Measurements from ENCODE around the gene CCDC157.
A peak's percentile ranks its signal among the peaks of the same experiment; 100 is the strongest.
"Not testable (repeated sequence)": the region's sequence is repeated elsewhere in the genome, so short reads cannot be mapped to it uniquely, and the experiment has no call there.

Gene CCDC157

GRCh38 chr22:30390974-30391691, 34.3 kb downstream of the CCDC157 start:
- peak; percentile 89 for DNase-seq (ENCODE audit: low spot score)

DNA sequence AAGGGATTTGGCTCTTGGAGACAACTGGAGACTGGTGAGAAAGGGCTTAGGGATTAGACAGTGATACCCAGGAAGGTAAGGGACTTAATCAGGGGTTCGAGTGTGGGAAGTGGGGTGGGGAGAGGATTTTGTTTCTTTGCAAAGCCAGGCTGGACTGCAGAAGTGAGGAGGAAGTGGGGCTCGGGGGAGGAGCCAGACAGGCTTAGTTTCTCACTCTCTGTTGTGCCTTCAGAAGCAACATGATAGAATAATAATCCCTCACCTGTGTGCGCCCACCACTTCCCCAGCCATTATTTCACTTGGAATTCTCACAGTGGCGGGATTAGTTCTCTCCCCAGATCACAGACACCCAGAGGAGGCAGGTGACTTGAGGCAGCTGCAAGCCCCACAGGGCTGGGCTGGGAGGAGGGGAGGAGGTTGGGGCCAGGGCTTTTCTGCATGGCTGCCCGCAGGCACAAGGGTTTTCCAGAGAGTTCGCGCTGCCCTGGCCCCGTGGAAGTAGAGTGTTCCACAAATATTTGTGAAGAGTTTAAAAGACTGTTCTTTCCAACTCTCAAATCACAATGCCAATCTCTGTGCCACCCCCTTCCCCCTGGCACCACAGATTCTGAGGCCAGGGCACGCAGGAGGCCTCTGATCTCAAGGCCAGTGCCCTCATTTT, 36.0 kb downstream of the CCDC157 start:
- no peak for DNase-seq (ENCODE audit: low spot score)

DNA sequence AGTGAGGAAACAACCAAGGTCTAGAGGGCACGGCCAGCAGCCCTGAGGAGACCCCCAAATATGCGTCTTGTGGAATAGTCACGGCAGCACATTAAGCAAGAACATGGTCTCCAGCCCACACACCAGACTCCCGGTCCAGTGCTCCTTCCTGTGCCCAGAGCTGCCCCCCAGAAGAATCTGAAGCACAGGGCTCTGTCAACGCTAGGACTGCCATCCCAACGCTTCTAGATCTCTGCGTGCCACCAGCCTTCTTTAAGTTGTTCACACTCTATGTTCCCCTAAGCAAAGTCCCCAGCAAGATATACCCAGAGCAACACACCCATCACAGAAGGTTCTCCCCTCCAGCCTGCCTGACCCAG, 36.5 kb downstream of the CCDC157 start:
- DNase-seq (ENCODE audit: low spot score): no peak

DNA sequence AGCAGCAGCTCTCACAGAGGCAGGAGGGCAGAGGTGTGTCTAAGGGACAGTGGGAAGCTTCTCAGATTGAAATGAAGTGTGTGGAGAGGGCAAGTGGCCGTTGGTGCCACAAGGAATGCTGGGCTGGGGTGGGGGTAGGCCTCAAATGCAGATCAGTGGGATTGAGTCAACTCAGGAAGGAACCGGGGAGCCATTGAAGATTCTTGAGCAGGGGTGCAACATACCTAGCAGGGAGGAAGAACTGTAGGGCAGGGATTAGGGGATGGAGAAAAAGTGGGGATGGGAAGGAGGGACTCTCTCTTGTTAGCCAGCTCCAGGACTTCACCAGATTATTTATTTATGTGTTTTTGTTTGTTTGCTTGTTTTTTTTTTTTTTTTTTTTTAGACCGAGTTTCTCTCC, 37.1 kb downstream of the CCDC157 start:
- DNase-seq (ENCODE audit: low spot score): no peak

- DNase-seq (ENCODE audit: low spot score): peak; percentile 69
These were observed 40.3 kb downstream of the CCDC157 start, which contains the start of gene SEC14L2 for GRCh38 chr22:30396871-30397655. TSS of gene SEC14L2 (plus strand) at chr22:30397018. CDS start at chr22:30397117, 99 bp downstream.

DNA sequence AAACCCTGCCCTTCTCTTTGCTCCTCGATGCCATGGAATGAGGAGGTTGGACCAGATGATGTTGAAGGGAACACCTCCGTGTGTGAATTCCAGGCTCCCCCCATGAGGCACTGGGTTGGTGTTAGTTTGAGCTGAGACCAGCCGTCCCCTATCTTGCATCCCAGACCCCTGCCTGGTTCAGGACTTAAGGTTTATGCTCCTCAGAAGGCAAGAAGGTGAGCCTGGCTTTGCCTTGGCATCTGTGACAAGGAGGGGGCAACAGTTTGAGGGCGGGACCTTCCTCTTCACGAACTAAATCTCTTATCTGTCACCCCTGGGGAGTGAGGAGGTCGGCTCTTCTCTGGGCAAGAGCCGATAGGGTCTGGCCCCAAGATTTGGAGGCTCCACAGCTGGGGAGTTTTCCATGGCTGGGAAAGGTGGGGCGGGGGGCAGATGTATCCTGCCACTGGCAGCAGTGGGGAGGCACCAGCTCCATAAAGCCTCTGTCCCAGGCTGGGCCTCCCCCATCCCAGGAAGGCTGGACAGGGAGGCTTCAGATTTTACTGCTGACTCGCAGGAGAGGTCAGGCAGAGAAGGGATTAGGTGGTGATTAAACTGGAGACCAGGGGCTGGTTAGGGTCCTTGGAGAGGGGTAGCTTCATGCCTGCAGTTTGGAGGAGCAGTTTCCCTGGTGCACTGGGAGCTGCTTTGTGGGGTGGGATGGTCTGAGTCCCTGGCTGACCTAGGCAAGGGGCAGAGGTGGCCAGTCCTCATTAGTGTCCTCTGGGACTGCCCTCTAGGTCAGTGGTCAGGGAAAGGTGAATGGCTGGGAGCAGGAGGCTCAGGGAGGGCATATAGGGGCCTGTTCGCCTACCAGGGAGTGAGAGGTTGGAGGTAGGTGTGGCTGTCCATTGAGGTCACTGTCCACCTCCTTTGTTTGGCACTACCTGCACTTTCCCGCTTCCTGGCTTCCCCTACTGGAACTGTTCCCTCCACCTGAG, 41.1 kb downstream of the CCDC157 start:
- DNase-seq (ENCODE audit: low spot score): no peak

DNA sequence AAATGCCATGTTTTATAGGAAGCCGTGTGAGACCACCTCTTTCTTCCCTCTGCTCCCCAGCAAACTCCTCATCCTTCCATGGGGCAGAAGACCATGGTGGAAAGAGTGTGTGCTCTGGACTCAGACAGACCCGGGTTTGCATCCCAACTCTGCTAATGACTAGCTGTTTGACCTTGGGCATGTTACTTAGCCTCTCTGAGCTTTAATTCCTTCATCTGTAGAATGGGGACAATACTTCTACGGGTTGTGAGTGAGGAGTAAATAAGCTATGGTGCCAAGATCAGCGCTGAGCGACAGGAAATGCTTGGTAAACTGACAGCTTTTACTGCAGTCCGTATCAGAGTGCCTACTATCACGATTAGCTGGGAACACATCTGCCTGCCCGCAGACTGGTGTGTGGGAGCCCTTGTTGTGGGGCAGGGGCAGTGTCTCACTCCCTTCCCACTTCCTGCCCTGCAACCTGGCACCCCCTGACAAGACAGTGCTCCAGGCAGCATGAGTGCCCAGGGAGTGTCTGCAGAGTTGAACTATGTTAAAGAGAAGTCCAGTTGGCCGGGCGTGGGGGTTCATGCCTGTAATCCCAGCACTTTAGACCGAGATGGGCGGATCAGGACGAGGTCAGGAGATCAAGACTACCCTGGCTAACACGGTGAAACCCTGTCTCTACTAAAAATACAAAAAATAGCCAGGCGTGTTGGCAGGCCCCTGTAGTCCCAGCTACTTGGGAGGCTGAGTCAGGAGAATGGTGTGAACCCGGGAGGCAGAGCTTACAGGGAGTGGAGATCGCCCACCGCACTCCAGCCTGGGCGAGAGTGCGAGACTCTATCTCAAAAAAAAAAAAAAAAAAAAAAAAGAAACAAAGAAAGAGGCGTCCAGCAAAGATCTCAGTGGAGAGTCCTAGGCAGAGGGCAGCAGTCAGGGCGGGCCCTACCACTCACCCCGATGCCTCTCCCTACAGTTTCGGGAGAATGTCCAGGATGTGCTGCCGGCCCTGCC, 42.2 kb downstream of the CCDC157 start:
- no peak for DNase-seq (ENCODE audit: low spot score)

DNA sequence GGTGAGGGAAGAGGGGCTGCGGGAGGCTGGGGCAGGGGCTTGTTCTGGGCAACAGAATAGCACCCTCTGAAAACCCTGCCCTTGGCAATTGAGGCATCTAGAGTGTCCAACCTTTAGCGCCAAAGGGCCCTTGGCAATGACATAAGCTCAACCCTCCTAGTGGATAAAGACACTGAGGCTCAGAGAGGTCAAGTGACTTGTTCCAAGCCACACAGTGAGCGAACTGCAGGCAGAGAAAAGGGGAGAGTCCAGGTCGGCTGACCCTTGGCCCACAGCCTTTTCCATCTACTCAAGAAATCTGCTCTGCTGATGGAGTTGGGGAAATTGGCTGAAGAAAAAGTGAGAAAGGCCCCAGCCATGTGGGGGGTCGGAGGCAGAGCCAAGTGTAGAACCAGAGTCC, 42.9 kb downstream of the CCDC157 start:
- no peak for DNase-seq (ENCODE audit: low spot score)

DNA sequence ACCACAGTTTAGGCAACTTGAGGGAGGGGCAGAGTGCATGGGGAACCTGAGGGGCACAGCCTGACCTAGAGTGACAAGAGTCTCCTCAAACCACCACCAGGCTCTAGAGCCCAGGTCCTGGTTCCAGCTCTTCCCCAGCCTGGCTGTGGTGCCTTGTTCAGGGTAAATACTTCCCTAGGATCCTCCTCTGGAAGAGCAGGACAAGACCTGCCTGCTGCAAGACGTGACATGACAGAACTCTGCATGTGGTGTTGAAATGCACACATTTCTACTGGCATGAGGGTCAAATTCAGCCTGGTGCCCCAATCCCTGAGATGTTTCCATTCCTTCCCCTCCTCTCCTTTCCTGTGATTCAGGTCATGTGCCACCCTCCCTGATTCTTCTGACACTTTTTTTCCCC, 43.4 kb downstream of the CCDC157 start:
- no peak for DNase-seq (ENCODE audit: low spot score)

DNA sequence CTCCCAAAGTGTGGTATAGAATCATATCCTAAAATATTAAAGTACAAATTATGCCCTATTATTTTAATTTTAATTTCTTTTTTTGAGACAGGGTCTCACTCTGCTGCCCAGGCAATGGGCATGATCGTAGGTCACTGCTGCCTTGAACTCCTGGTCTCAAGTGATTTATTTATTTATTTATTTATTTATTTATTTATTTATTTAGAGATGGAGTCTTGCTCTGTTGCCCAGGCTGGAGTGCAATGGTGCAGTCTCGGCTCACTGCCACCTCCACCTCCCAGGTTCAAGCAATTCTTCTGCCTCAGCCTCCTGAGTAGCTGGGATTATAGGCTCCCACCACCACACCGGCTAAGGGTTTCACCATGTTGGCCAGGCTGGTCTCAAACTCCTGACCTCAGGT, 44.2 kb downstream of the CCDC157 start:
- not testable (repeated sequence) for DNase-seq (ENCODE audit: low spot score)

DNA sequence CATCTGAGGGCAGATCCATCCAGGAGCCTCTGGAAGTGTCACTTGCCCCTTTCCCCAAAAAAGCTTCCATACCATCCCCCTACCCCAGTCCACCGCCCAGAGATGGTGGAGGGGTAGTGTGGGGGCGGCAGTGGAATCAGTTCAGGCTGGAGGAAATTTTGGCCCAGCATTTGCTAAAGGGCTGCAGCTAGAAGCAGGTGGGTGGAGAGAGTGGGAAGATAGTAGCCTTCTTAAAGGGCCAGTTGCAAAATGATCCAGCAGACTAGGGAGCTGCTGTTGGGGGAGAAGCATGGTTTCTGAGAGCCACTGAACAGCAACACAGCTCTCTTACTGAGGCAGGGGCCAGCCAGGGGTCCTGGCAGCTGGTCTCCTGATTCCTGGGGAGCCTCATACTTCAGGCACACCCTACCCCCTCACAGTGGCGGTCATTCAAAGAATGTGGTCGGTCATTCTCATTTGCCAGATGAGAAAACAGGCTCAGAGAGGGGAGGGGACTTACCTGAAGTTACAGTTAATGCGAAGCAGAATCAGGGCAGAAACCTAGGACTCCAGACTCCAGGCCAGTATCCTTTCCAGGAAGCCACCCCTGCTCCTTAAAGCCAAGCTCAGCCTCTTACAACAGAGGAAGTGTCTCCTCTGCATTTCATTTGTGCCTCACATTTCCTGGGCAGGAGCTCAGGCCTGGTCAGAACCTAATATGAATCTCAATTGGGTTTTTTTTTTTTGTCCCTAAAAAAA, 45.4 kb downstream of the CCDC157 start:
- no peak for DNase-seq (ENCODE audit: low spot score)

- not testable (repeated sequence) for DNase-seq (ENCODE audit: low spot score)
These were observed 45.9 kb downstream of the CCDC157 start for GRCh38 chr22:30402766-30403104.

GRCh38 chr22:30404307-30404706, 47.5 kb downstream of the CCDC157 start:
- DNase-seq (ENCODE audit: low spot score): no peak

DNA sequence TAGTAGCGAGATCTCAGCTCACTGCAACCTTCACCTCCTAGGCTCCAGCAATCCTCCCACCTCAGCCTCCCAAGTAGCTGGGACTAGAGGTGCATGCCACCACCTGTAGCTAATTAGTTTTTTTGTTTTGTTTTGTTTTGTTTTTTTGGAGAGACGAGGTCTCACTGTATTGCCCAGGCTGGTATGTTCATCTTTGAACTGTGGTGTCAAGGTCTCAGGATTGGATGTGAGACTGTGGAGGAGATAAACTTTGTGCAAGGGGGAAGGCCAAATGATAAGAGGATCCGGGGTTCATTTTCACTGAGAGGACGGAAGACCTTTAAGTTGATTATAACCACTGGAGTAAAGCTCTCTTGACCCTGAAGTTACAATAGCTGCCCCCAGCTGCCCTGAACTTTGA, 48.9 kb downstream of the CCDC157 start:
- DNase-seq (ENCODE audit: low spot score): no peak

- DNase-seq (ENCODE audit: low spot score): no peak
These were observed 49.6 kb downstream of the CCDC157 start for GRCh38 chr22:30406400-30406799.

DNA sequence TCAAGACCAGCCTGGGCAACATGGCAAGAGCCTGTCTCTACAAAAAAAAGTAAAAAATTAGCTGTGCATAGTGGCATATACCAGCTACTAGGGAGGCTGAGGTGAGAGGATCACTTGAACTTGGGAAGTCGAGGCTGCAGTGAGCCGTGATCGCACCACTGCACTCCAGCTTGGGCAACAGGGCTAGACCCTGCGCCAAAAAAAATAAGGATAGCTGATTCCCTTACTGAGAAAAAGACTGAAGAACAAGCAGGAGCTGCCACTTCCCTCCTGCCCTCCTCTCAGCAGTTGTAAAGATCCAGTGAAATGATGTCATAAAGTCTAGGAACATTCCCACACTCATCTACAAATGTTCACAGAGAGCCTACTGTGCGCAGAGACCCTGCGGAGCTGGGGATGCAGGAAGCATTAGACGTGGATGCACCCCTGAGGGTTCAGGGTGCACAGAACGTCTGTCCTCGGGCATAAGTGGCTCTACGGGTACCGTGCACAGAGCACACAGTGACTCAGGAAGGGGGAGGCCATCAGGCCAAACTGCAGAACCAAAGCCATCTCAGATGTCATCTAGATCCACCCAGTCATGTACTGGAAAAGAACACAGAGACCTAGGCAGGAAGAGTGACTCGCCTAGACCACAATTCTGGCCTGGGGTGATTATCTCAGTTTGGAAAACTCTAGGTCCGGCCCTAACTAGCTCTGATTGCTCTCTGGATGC, 51.7 kb downstream of the CCDC157 start:
- no peak for DNase-seq (ENCODE audit: low spot score)

GRCh38 chr22:30411780-30412179, 55.0 kb downstream of the CCDC157 start:
- no peak for DNase-seq (ENCODE audit: low spot score)

DNA sequence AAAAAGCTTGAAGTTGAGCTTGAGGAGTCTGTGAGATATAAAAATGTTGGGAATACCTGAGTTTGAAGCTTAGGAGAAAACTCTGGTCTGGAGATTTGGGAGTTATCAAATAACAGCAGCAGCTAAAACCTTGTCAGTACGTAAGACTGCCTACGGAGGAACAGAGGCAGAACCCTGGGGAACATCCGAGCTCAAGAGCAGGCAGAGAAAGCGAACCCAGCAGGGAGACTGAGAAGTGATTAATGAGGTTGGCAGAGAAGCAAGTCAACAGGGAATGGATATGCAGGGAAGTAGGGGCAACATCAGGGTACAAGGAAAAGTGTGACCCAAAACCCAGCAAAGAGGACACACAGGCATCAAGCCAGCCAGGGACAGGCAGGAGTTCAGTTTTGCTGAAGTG, 56.2 kb downstream of the CCDC157 start:
- DNase-seq (ENCODE audit: low spot score): no peak

All from pons (tissue), 1 donor.